ENCODE results near the gene CTSA.

DNA sequence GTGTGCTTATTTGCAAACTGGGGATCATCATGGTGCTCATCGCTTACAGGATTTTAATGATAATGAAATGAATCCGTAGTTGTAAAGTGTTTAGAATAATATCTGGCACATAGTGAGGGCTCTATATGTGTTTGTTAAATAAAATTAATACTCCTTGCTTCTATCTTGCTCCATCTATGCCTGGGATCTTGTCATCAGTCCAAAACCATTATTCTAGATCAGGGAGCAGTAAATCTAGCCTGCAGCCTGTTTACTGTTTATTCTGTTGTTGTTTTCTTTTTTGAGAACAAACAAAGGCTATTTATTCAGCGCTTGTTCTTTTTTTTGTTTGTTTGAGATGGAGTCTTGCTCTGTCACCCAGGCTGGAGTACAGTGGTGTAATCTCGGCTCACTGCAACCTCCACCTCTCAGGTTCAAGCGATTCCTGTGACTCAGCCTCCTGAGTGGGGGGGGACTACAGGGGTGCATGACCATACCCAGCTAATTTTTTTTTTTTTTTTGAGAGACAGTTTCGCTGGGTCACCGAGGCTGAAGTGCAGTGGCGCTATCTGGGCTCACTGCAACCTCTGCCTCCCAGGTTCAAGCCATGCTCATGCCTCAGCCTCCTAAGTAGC, 42.1 kb upstream of the CTSA start:
- TF ChIP-seq ZFX (IDR thresholded peaks at IDR 0.05; ENCODE audit: borderline replicate concordance), result no peak
- TF ChIP-seq, protein P1, sequence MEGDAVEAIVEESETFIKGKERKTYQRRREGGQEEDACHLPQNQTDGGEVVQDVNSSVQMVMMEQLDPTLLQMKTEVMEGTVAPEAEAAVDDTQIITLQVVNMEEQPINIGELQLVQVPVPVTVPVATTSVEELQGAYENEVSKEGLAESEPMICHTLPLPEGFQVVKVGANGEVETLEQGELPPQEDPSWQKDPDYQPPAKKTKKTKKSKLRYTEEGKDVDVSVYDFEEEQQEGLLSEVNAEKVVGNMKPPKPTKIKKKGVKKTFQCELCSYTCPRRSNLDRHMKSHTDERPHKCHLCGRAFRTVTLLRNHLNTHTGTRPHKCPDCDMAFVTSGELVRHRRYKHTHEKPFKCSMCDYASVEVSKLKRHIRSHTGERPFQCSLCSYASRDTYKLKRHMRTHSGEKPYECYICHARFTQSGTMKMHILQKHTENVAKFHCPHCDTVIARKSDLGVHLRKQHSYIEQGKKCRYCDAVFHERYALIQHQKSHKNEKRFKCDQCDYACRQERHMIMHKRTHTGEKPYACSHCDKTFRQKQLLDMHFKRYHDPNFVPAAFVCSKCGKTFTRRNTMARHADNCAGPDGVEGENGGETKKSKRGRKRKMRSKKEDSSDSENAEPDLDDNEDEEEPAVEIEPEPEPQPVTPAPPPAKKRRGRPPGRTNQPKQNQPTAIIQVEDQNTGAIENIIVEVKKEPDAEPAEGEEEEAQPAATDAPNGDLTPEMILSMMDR (IDR thresholded peaks at IDR 0.05), result no peak

Data from 22Rv1 (cell line).